Dendritic cell treated with granulocyte-macrophage colony-stimulating factor and Interleukin-4, amounts not matched to agents 40 ng/mL and 50 ng/mL, for 4 days (primary cell): ENCODE measurements around the gene LRRC25.
A peak's percentile ranks its signal among the peaks of the same experiment; 100 is the strongest.
"Not testable (repeated sequence)": the region's sequence is repeated elsewhere in the genome, so short reads cannot be mapped to it uniquely, and the experiment has no call there.

ENCODE experiments used
- H3K27ac Mint-ChIP-seq: one replicate; pipeline ENCODE4 v1.8.0; 2022; ENCODE audit warnings: mild to moderate bottlenecking, mixed read lengths
- H3K27me3 Mint-ChIP-seq: one replicate; pipeline ENCODE4 v1.8.0; 2022; ENCODE audit warnings: mild to moderate bottlenecking, mixed read lengths
- H3K36me3 Mint-ChIP-seq: one replicate; pipeline ENCODE4 v1.8.0; 2022; ENCODE audit warnings: low read depth, mixed read lengths
- H3K4me1 Mint-ChIP-seq: one replicate; pipeline ENCODE4 v1.8.0; 2022; ENCODE audit warnings: low read depth, mixed read lengths
- H3K4me3 Mint-ChIP-seq: one replicate; pipeline ENCODE4 v1.8.0; 2022; ENCODE audit warnings: mild to moderate bottlenecking, moderate library complexity, mixed read lengths
- H3K9me3 Mint-ChIP-seq: one replicate; pipeline ENCODE4 v1.8.0; 2022; ENCODE audit warnings: mixed read lengths
- intact Hi-C: fragments of 100-400 bp; cut with micrococcal nuclease; formaldehyde crosslinking; loops from one replicate; pipeline ENCODE4 v1.15.0; 2022

Gene LRRC25

GRCh38 chr19:18414504-18415177, 17.2 kb upstream of the LRRC25 start:
- Mint-ChIP-seq H3K4me1 (peaks cover 58% of the 10 kb centered on the region), H3K4me3 (peak overlapping the region; percentile 69), H3K27ac (peak overlapping the region; percentile 95), H3K9me3 (no peaks in the 10 kb centered on the region), H3K36me3 (peaks cover under 1% of the 10 kb centered on the region), H3K27me3 (peaks cover 14% of the 10 kb centered on the region)
- intact Hi-C loops, result loop anchor here (5.0 kb wide), 2 partner anchors 132 to 212 kb away; partner anchors contain the start of genes JUND and RAB3A

GRCh38 chr19:18412610-18413239, 15.3 kb upstream of the LRRC25 start:
- intact Hi-C loops, result no loop called here

GRCh38 chr19:18408053-18408476, 10.6 kb upstream of the LRRC25 start:
- Mint-ChIP-seq H3K4me3 (no peak overlapping the region), H3K27me3 (peaks cover 14% of the 10 kb centered on the region)

More at GRCh38 chr19:18412610-18413239, 15.3 kb upstream of the LRRC25 start:
- no peaks in the 10 kb centered on the region for H3K36me3 Mint-ChIP-seq
- H3K27me3 Mint-ChIP-seq, result peaks cover 14% of the 10 kb centered on the region
- H3K9me3 Mint-ChIP-seq, result no peaks in the 10 kb centered on the region
- H3K4me3 Mint-ChIP-seq, result no peak overlapping the region
- H3K4me1 Mint-ChIP-seq, result peaks cover 52% of the 10 kb centered on the region
- no peak overlapping the region for H3K27ac Mint-ChIP-seq

GRCh38 chr19:18406749-18407148, 9.3 kb upstream of the LRRC25 start:
- H3K9me3 Mint-ChIP-seq, result no peaks in the 10 kb centered on the region

More at GRCh38 chr19:18408053-18408476, 10.6 kb upstream of the LRRC25 start:
- intact Hi-C loops, result loop anchor here (2.0 kb wide), 2 partner anchors 19 to 59 kb away; no protein-coding TSS in a partner anchor
- Mint-ChIP-seq H3K27ac (no peak overlapping the region), H3K36me3 (no peaks in the 10 kb centered on the region), H3K9me3 (no peaks in the 10 kb centered on the region), H3K4me1 (peaks cover 27% of the 10 kb centered on the region)

GRCh38 chr19:18405754-18406153, 8.3 kb upstream of the LRRC25 start:
- H3K27ac Mint-ChIP-seq, H3K9me3 Mint-ChIP-seq, H3K36me3 Mint-ChIP-seq, H3K4me3 Mint-ChIP-seq, intact Hi-C loops, H3K27me3 Mint-ChIP-seq: not testable (repeated sequence)
- peaks cover 50% of the 10 kb centered on the region for H3K4me1 Mint-ChIP-seq

More at GRCh38 chr19:18406749-18407148, 9.3 kb upstream of the LRRC25 start:
- H3K4me1 Mint-ChIP-seq, result peaks cover 40% of the 10 kb centered on the region
- intact Hi-C loops, result no loop called here
- peaks cover 3% of the 10 kb centered on the region for H3K27me3 Mint-ChIP-seq
- H3K36me3 Mint-ChIP-seq, result no peaks in the 10 kb centered on the region
- no peak overlapping the region for H3K4me3 Mint-ChIP-seq
- no peak overlapping the region for H3K27ac Mint-ChIP-seq

- H3K27me3 Mint-ChIP-seq, H3K9me3 Mint-ChIP-seq, H3K36me3 Mint-ChIP-seq, intact Hi-C loops: not testable (repeated sequence)
- peaks cover 51% of the 10 kb centered on the region for H3K4me1 Mint-ChIP-seq
- H3K27ac Mint-ChIP-seq, result peak overlapping the region; percentile 90
- peak overlapping the region; percentile 50 for H3K4me3 Mint-ChIP-seq
These were observed 5.2 kb upstream of the LRRC25 start for GRCh38 chr19:18402455-18403248.

- peak overlapping the region; percentile 90 for H3K27ac Mint-ChIP-seq
- peaks cover 14% of the 10 kb centered on the region for H3K36me3 Mint-ChIP-seq
- intact Hi-C loops, result loop anchor here (1.0 kb wide), 1 partner anchor 9 kb away; no protein-coding TSS in a partner anchor
- H3K4me1 Mint-ChIP-seq, result peaks cover 60% of the 10 kb centered on the region
- H3K9me3 Mint-ChIP-seq, result no peaks in the 10 kb centered on the region
- H3K27me3 Mint-ChIP-seq, result no peaks in the 10 kb centered on the region
- peak overlapping the region; percentile 62 for H3K4me3 Mint-ChIP-seq
These were observed 4.2 kb upstream of the LRRC25 start for GRCh38 chr19:18401580-18402112.

- Mint-ChIP-seq H3K27ac (peak overlapping the region; percentile 96), H3K27me3 (no peaks in the 10 kb centered on the region), H3K9me3 (no peaks in the 10 kb centered on the region), H3K4me1 (peaks cover 81% of the 10 kb centered on the region), H3K4me3 (peak overlapping the region; percentile 9), H3K36me3 (peaks cover 40% of the 10 kb centered on the region)
- intact Hi-C loops, result no loop called here
These were observed 1.6 kb upstream of the LRRC25 start for GRCh38 chr19:18399008-18399407.

GRCh38 chr19:18396471-18397241, 766 bp downstream of the LRRC25 start:
- peaks cover 58% of the 10 kb centered on the region for H3K36me3 Mint-ChIP-seq
- peaks cover 84% of the 10 kb centered on the region for H3K4me1 Mint-ChIP-seq
- intact Hi-C loops, result no loop called here
- H3K27ac Mint-ChIP-seq, result peak overlapping the region; percentile 96
- H3K27me3 Mint-ChIP-seq, result no peaks in the 10 kb centered on the region
- peak overlapping the region; percentile 95 for H3K4me3 Mint-ChIP-seq
- H3K9me3 Mint-ChIP-seq, result no peaks in the 10 kb centered on the region

- Mint-ChIP-seq H3K4me3 (peak overlapping the region; percentile 95), H3K27me3 (no peaks in the 10 kb centered on the region), H3K36me3 (peaks cover 85% of the 10 kb centered on the region), H3K9me3 (no peaks in the 10 kb centered on the region), H3K4me1 (peaks cover 95% of the 10 kb centered on the region), H3K27ac (peak overlapping the region; percentile 96)
- intact Hi-C loops, result no loop called here
These were observed 3.6 kb downstream of the LRRC25 start for GRCh38 chr19:18393836-18394235.

GRCh38 chr19:18392926-18393325, 4.5 kb downstream of the LRRC25 start:
- H3K4me1 Mint-ChIP-seq, result peaks cover 98% of the 10 kb centered on the region
- peak overlapping the region; percentile 96 for H3K27ac Mint-ChIP-seq
- intact Hi-C loops, result loop anchor here (1.0 kb wide), 1 partner anchor 8 kb away; no protein-coding TSS in a partner anchor
- H3K27me3 Mint-ChIP-seq, result no peaks in the 10 kb centered on the region
- no peaks in the 10 kb centered on the region for H3K9me3 Mint-ChIP-seq
- H3K4me3 Mint-ChIP-seq, result peak overlapping the region; percentile 95
- peaks cover 83% of the 10 kb centered on the region for H3K36me3 Mint-ChIP-seq

GRCh38 chr19:18392417-18392816, 5.0 kb downstream of the LRRC25 start:
- no peaks in the 10 kb centered on the region for H3K9me3 Mint-ChIP-seq
- intact Hi-C loops, result loop anchor here (1.0 kb wide), 1 partner anchor 9 kb away; no protein-coding TSS in a partner anchor
- peaks cover 98% of the 10 kb centered on the region for H3K4me1 Mint-ChIP-seq
- peaks cover 78% of the 10 kb centered on the region for H3K36me3 Mint-ChIP-seq
- peak overlapping the region; percentile 95 for H3K4me3 Mint-ChIP-seq
- peak overlapping the region; percentile 96 for H3K27ac Mint-ChIP-seq
- H3K27me3 Mint-ChIP-seq, result no peaks in the 10 kb centered on the region
